ENCODE results near the gene TSSK2.
"Not testable (repeated sequence)": the region's sequence is repeated elsewhere in the genome, so short reads cannot be mapped to it uniquely, and the experiment has no call there.

TSSK2 gene

GRCh38 chr22:19143212-19143611 lies 12.1 kb downstream of the TSSK2 start:
- DNase-seq (ENCODE audit: low spot score) = no peak

GRCh38 chr22:19143967-19144400 lies 12.9 kb downstream of the TSSK2 start:
- no peak for DNase-seq (ENCODE audit: low spot score)

DNA sequence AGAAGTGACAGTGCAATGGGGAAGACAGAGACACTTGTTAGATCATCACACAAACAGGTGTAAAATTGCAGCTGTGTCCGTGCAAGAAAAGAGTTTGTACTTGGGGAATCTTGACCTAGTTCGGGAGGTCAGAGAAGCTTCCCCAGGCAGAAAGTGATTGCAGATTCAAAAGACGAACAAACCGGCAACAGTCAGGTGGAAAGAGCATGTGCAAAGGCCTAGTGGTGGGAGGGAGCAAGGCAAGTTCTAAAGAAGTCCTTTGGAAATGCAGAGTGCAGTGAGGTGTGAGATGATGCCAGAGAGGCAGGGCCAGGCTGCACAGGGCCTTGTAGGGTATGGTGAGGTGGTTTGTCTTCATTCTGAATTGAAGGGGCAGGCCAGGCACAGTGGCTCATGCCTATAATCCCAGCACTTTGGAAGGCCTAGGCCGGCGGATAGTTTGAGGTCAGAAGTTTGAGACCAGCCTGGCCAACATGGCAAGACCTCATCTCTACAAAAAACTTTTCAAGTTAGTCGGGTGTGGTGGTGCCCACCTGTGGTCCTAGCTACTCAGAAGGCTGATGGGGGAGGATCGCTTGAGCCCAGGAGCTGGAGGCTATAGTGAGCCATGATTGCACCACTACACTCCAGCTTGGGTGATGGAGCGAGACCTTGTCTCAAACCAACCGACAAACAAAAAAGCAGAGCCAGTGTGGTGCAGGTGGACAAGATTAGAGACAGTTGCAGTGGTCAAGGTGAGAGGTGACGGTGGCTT lies 15.3 kb downstream of the TSSK2 start:
- no peak for DNase-seq (ENCODE audit: low spot score)

GRCh38 chr22:19147195-19147780 lies 16.2 kb downstream of the TSSK2 start:
- no peak for DNase-seq (ENCODE audit: low spot score)

GRCh38 chr22:19148417-19149046 lies 17.4 kb downstream of the TSSK2 start:
- DNase-seq (ENCODE audit: low spot score) = no peak

GRCh38 chr22:19149047-19149883 lies 18.2 kb downstream of the TSSK2 start:
- no peak for DNase-seq (ENCODE audit: low spot score)

GRCh38 chr22:19149991-19150390 lies 18.9 kb downstream of the TSSK2 start, which contains the start of gene GSC2:
GSC2 (minus strand) TSS chr22:19150292; CDS start chr22:19150283, 9 bp downstream.
- no peak for DNase-seq (ENCODE audit: low spot score)

DNA sequence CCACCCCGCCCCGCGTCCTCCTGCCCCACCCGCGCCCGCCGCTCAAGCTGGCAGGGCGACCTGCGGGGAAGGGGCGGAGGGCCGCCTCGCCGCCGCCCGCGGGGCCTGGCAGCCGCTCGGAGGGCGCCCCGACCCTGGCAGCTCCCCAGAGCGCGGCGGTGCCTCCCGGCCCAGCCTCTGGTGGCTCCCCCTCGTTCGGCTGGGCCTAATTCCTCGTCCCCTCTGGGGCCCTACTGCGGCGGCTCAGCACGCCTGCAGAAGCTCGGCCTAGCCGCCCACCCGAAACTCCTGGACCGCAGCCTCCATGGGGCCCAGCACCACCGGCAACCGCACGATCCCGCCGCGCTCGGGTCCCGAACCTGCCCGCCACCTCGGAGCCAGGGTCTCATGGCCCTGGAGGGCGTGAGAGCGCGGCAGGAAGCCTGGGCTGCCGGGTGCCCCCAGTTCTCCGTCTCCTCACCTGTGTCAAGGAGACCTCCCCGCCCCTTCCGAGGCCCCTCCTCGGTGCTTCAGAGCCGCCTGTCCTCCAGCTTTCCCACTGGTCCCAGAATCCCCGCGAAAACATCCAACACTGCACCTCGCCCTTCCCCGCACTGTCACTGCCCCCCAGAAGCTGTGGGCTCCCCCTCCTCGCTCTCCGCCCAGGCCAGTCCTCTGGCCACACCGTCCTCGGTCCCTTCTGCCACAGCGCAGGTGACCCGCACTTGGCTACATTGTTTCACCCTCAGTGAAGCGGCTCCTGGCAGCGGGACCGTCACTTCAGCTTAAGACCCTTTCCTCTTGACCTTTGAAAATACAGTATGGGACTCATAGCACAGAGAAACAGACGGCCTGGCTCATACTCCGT lies 19.6 kb downstream of the TSSK2 start:
- DNase-seq (ENCODE audit: low spot score) = no peak

- no peak for DNase-seq (ENCODE audit: low spot score)
Observed at GRCh38 chr22:19151329-19152191, 20.5 kb downstream of the TSSK2 start.

- no peak for DNase-seq (ENCODE audit: low spot score)
Observed at GRCh38 chr22:19152942-19153883, 22.1 kb downstream of the TSSK2 start.

DNA sequence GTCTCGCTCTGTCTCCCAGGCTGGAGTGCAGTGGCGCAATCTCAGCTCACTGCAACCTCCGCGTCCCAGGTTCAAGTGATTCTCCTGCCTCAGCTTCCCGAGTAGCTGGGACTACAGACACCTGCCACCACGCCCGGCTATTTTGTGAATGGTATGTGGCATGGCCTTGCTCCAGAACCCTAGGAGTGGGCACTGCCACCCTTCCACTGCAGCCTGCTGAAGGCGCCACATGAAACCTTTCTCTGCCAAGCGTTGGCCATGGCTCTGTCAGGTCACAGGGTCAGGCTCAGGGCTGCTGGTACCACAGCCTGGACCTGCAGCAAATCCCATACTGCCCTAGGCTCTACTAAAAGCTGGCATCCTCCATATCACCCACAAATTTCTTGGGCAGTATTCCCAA lies 25.0 kb downstream of the TSSK2 start:
- DNase-seq (ENCODE audit: low spot score) = not testable (repeated sequence)

- not testable (repeated sequence) for DNase-seq (ENCODE audit: low spot score)
Observed at GRCh38 chr22:19158649-19159048, 27.5 kb downstream of the TSSK2 start.

GRCh38 chr22:19164425-19164824 lies 33.3 kb downstream of the TSSK2 start:
- DNase-seq (ENCODE audit: low spot score) = no peak

DNA sequence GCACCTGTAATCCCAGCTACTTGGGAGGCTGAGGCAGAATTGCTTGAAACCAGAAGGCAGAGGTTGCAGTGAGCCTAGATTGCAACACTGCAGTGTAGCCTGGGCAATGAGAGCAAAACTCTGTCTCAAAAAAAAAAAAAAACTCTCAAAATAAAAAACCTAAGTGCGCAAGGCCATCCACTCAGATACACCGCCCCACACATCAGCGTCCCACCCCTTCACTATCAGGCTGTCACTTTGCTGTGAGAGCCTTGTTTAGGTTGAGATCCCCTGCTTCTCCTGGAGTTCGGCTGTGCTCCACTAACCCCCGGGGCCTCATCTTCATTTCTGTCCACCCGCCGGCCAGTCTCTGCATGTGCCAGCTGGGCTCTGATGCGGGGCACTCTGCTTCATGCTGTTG lies 35.3 kb downstream of the TSSK2 start:
- no peak for DNase-seq (ENCODE audit: low spot score)

DNA sequence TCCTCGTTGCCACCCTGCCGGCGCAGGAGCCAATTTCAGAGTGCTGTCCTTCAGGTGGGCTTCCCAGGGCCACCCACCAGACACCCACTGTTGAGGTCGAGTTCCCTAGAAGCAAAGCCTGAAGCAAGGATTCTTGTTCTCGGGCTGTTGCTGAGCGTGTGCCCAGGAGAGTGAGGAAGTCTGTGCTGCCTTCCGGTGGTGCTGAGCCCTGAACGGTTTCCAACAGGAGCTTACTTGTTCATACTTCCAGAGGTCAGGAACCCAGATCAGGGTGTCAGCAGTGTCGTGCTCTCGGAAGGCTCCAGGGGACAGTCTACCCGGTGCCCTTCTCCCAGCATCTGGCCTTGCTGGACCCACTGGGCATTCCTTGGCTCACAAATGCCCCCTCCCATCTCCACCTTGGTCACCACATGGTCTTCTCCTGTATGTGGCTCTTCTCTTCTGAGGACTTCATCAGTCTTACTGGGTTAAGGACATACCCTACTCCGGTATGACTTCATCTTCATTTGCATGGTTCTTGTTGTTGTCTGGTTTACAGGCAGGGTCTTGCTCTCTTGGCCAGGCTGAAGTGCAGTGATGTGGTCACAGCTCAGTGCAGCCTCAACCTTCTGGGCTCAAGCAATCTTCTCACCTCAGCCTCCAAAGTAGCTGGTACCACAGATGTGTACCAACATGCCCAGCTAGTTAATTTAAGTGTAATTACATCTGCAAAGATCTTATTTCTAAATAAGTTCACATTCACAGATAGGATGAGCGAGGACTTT lies 36.2 kb downstream of the TSSK2 start:
- DNase-seq (ENCODE audit: low spot score) = no peak

DNA sequence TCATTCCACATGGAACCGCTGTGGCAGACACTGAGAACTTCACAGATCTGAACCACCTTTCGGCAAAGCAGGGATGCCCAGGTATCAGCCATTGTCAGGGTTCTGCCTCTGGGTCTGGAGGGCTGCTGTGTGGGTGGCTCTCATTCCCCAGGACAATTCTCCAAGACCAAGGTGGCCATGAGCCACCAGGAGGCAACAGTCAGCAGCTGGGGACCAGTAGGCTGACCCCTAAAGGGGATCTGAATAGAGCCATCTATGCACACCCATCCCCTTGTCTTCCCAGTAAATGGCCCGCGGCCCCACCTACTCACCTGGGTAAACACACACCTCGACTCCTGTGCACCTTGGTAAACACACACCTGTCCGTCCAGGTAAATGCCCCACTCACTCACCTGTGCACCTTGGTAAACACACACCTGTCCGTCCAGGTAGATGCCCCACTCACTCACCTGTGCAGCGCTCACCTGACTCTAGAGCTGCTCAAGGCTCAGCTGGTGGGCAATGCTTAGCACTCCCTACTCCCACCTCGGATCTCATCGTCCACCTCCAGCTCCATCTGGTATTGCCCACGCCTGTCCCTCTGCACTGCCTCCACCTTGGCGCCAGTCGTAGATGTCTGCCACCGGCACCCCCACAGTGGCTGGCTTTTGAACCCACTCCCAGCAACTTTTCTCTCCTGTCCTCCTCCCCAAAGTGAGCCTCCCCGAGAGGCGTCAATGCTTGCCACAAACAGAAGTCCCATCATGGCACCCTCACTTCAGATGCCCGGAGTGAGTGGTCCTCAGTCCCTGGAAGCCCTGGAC lies 37.2 kb downstream of the TSSK2 start:
- DNase-seq (ENCODE audit: low spot score) = no peak

Measured in Ammon's horn (tissue), 1 donor.